ENCODE data around the gene HIPK4. TPM values are rescaled to one million over a fixed set of nuclear protein-coding genes. Genes with fewer than 3 reads are reported as not detected.

The HIPK4 gene
- total RNA-seq, 1 experiment from 2014 or later = not detected

DNA sequence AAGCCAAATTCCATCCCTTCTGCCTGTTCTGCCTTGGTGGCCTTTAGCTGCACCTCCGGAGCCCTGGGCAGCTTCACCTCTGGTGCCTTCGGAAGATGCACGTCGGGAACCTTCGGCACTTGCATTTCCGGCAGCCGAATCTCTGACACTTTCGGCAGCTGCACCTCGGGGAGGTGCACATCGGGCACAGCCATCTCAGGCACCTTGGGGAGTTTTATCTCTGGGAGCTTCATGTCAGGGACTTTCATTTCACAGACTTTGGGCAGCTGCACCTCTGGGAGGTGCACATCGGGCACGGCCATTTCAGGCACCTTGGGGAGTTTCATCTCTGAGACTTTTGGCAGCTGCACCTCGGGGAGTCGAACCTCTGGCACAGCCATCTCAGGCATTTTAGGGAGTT is 6.0 kb upstream of the HIPK4 start:
- Histone ChIP-seq H3K9me2 (replicated peaks; ENCODE audit: low read length) (no peaks in the 10 kb centered on the region), H3K27me3 (ENCODE audit: low read length) (no peaks in the 10 kb centered on the region), H3K4me2 (ENCODE audit: low read length) (no peak overlapping the region), H3K4me1 (ENCODE audit: insufficient read depth, low read length) (peaks cover 10% of the 10 kb centered on the region; the same call in 1 of the 2 replicates), H3K27ac (ENCODE audit: low read length) (no peak overlapping the region), H2AFZ (ENCODE audit: low read length) (no peak overlapping the region), H3K9me3 (ENCODE audit: low read length) (no peaks in the 10 kb centered on the region), H3K79me2 (ENCODE audit: low read length) (no peaks in the 10 kb centered on the region), H4K20me1 (ENCODE audit: low read length) (no peaks in the 10 kb centered on the region), H3K4me3 (ENCODE audit: low read length) (no peak overlapping the region), H3F3A (ENCODE audit: low read length, unreplicated experiment) (no peaks in the 10 kb centered on the region), H3K9ac (ENCODE audit: low read length) (no peak overlapping the region), H3K36me3 (ENCODE audit: low read depth, low read length) (no peaks in the 10 kb centered on the region)
- no TSS peak for BruUV-seq (replicated peaks)
- ChIA-PET CTCF (interaction anchor here (0.8 kb wide), 1 partner anchor 91 kb away, joined by 6 read pairs; no protein-coding TSS in a partner anchor), POLR2A (ENCODE audit: unreplicated experiment) (no interaction called here)
- TF ChIP-seq EZH2 (IDR thresholded peaks at IDR 0.05; ENCODE audit: low read length, unreplicated experiment) (no peak), EZH2phosphoT487 (IDR thresholded peaks at IDR 0.05; ENCODE audit: borderline replicate concordance, low read length) (no peak)
- TF ChIP-seq, protein P1, sequence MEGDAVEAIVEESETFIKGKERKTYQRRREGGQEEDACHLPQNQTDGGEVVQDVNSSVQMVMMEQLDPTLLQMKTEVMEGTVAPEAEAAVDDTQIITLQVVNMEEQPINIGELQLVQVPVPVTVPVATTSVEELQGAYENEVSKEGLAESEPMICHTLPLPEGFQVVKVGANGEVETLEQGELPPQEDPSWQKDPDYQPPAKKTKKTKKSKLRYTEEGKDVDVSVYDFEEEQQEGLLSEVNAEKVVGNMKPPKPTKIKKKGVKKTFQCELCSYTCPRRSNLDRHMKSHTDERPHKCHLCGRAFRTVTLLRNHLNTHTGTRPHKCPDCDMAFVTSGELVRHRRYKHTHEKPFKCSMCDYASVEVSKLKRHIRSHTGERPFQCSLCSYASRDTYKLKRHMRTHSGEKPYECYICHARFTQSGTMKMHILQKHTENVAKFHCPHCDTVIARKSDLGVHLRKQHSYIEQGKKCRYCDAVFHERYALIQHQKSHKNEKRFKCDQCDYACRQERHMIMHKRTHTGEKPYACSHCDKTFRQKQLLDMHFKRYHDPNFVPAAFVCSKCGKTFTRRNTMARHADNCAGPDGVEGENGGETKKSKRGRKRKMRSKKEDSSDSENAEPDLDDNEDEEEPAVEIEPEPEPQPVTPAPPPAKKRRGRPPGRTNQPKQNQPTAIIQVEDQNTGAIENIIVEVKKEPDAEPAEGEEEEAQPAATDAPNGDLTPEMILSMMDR (conservative IDR thresholded peaks at IDR 0.05; ENCODE audit: low read depth, low read length) = no peak
- DNase-seq = no peak
- intact Hi-C loops (cut with micrococcal nuclease) = no loop called here
- ATAC-seq = no peak

DNA sequence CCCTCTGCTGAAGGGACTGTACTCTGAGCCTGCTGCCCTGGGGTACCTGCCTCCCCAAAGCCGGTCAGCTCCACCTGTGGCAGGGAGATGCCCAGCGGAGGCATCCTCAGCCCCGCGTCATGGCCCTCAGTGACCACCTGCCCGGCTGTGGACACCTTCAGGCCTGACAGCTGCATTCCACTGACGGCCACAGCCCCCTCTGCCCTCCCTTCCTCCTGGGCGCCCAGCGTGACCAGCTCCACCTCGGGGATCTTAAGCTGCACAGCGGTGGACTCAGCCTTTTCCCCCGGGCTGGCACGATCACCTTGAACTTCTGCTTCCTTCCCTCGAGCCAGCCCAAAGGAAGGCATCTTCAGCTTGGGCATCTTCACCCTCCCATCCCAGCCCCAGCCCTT is 4.8 kb upstream of the HIPK4 start:
- Histone ChIP-seq H3K9me3 (ENCODE audit: low read length) (no peaks in the 10 kb centered on the region), H3K4me2 (ENCODE audit: low read length) (no peak overlapping the region), H3F3A (ENCODE audit: low read length, unreplicated experiment) (no peaks in the 10 kb centered on the region), H3K4me3 (ENCODE audit: low read length) (no peak overlapping the region), H3K27me3 (ENCODE audit: low read length) (no peaks in the 10 kb centered on the region), H3K9ac (ENCODE audit: low read length) (no peak overlapping the region), H3K79me2 (ENCODE audit: low read length) (no peaks in the 10 kb centered on the region), H4K20me1 (ENCODE audit: low read length) (no peaks in the 10 kb centered on the region), H3K4me1 (ENCODE audit: insufficient read depth, low read length) (peaks cover 10% of the 10 kb centered on the region; the same call in 1 of the 2 replicates), H2AFZ (ENCODE audit: low read length) (no peak overlapping the region), H3K9me2 (replicated peaks; ENCODE audit: low read length) (no peaks in the 10 kb centered on the region), H3K36me3 (ENCODE audit: low read depth, low read length) (no peaks in the 10 kb centered on the region), H3K27ac (ENCODE audit: low read length) (no peak overlapping the region)
- DNase-seq (no peak), ATAC-seq (no peak)
- TF ChIP-seq, protein P1 (conservative IDR thresholded peaks at IDR 0.05; ENCODE audit: low read depth, low read length) = no peak
- ChIA-PET CTCF (no interaction called here), POLR2A (ENCODE audit: unreplicated experiment) (interaction anchor here (0.7 kb wide), 1 partner anchor 19 kb away, joined by 3 read pairs; no protein-coding TSS in a partner anchor)
- BruUV-seq (replicated peaks) = no TSS peak
- intact Hi-C loops (cut with micrococcal nuclease) = no loop called here

DNA sequence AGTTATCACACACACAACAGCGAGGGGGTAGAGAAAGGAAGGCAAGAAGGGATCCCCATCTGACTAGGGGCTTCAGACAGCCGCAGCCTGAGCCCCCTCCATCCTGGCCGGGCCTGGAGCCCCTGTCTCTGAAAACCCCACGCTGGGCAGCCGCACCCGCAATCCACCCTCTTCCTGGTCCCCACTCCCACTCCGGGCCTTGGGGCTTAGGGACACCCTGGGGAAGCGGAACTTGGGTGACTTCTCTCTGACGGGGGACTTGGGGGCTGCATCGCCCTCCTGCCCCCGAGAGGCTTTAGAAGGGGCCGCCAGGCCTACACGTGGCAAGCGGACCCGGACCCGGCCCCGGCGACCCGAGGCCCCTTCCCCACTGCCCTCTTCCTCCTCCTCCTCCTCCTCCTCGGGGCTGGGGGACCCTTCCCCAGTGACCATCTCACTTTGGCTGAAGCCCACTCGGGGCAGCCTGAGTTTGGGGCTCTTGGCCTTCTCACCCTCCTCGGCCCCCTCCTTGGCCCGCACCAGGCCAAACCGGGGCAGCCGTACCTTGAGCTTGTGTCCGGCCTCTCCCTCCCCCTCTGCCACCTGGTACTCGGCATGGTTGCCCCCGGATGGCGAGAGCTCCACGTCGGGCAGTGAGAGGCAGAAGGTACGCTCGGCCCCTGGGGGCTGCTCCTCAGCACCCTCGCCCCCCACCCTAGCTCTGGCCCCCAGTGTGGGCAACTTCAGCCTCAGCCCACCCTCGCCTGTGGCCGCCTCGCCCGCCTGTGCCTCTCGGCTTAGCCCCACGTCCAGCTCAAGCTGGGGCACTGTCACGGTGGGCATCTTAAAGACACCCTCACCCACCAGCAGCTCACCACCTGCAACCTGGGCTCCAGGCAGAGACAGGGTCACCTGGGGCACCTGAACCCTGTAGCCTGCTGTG is 4.2 kb upstream of the HIPK4 start:
- H2AFZ ChIP-seq (ENCODE audit: low read length) = no peak overlapping the region
- CTCF ChIA-PET = no interaction called here
- H4K20me1 ChIP-seq (ENCODE audit: low read length) = no peaks in the 10 kb centered on the region
- no peak overlapping the region for H3K9ac ChIP-seq (ENCODE audit: low read length)
- TF ChIP-seq EZH2phosphoT487 (IDR thresholded peaks at IDR 0.05; ENCODE audit: borderline replicate concordance, low read length) (no peak), EZH2 (IDR thresholded peaks at IDR 0.05; ENCODE audit: low read length, unreplicated experiment) (no peak)
- TF ChIP-seq, protein P1 (conservative IDR thresholded peaks at IDR 0.05; ENCODE audit: low read depth, low read length) = no peak
- no peak overlapping the region for H3K4me3 ChIP-seq (ENCODE audit: low read length)
- POLR2A ChIA-PET (ENCODE audit: unreplicated experiment) = no interaction called here
- no peak for DNase-seq
- no TSS peak for BruUV-seq (replicated peaks)
- peaks cover 10% of the 10 kb centered on the region; the same call in 1 of the 2 replicates for H3K4me1 ChIP-seq (ENCODE audit: insufficient read depth, low read length)
- no peaks in the 10 kb centered on the region for H3K9me2 ChIP-seq (replicated peaks; ENCODE audit: low read length)
- no peaks in the 10 kb centered on the region for H3K36me3 ChIP-seq (ENCODE audit: low read depth, low read length)
- H3K4me2 ChIP-seq (ENCODE audit: low read length) = no peak overlapping the region
- no peaks in the 10 kb centered on the region for H3K9me3 ChIP-seq (ENCODE audit: low read length)
- H3K79me2 ChIP-seq (ENCODE audit: low read length) = no peaks in the 10 kb centered on the region
- H3K27ac ChIP-seq (ENCODE audit: low read length) = no peak overlapping the region
- H3K27me3 ChIP-seq (ENCODE audit: low read length) = no peaks in the 10 kb centered on the region
- intact Hi-C loops (cut with micrococcal nuclease) = no loop called here
- no peak for ATAC-seq
- no peaks in the 10 kb centered on the region for H3F3A ChIP-seq (ENCODE audit: low read length, unreplicated experiment)

All from PC-3 (cell line).